Stromal cell of bone marrow (primary cell): Measurements from ENCODE around the gene LYSET.
"Not testable (repeated sequence)": the region's sequence is repeated elsewhere in the genome, so short reads cannot be mapped to it uniquely, and the experiment has no call there.

ENCODE experiments used
- DNase-seq: peaks from one replicate; pipeline ENCODE4 v3.0.0-alpha.2; 2012; ENCODE audit warnings: low read depth

LYSET gene, protein sequence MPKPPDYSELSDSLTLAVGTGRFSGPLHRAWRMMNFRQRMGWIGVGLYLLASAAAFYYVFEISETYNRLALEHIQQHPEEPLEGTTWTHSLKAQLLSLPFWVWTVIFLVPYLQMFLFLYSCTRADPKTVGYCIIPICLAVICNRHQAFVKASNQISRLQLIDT

GRCh38 chr14:93184391-93185348, at the start of gene LYSET, which contains the start of gene MOAP1:
LYSET (plus strand) TSS chr14:93185317; CDS start chr14:93185406, 89 bp downstream.
MOAP1 (minus strand) TSS chr14:93184897; CDS start chr14:93184242, 655 bp downstream.
- peak; percentile 64 for DNase-seq

- no peak for DNase-seq
Measured at GRCh38 chr14:93135399-93135798, 49.7 kb upstream of the LYSET start.

- DNase-seq = no peak
Measured at GRCh38 chr14:93136009-93136408, 49.1 kb upstream of the LYSET start.

DNA sequence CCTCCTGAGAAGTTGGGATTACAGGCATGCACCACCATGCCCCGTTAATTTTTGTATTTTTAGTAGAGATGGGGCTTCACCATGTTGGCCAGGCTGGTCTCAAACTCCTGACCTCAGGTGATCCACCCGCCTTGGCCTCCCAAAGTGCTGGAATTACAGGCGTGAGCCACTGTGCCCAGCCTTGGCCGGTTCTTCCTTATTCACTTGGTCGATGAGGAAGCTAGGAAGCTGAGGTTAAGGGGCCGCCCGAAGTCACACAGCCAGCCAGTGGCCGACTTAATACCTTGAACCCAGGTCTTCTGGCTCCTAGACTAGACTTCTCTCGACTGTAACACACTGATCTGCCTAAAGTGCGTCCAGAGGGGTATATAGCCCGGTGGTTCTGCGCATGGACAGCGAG, 48.6 kb upstream of the LYSET start:
- not testable (repeated sequence) for DNase-seq

- no peak for DNase-seq
Measured at GRCh38 chr14:93137864-93138263, 47.3 kb upstream of the LYSET start.

DNA sequence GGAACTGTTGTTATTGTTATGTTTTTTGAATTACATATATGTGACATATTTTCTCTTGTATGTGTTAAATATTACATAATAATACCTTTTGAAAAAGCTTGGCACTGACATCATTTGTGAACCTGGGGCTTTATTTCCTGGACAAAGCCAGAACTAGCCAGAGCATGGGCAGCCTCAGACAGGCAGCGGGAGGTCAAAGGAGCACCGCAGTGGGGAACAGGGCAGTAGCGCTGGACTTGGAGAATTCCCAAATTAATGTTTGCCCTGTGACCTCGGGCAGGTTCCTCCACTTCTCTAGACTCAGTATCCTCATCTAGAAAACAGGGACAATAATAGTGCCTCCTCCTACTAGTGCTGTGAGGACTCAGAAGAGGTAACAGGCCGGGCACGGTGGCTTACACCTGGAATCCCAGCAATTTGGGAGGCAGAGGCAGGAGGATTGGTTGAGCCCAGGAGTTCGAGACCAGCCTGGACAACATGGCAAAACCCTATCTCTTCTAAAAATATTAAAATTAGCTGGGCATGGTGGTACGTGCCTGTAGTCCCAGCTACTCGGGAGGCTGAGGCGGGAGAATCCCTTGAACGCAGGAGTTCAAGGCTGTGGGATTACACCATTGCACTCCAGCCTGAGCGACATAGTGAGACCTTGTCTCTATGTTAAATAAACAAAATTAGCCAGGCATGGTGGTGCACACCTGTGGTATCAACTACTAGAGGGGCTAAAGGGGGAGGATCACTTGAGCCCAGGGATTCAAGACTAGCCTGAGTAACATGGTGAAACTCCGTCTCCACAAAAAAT, 42.1 kb upstream of the LYSET start:
- DNase-seq = no peak

- DNase-seq = no peak
Measured at GRCh38 chr14:93146119-93146518, 39.0 kb upstream of the LYSET start.

DNA sequence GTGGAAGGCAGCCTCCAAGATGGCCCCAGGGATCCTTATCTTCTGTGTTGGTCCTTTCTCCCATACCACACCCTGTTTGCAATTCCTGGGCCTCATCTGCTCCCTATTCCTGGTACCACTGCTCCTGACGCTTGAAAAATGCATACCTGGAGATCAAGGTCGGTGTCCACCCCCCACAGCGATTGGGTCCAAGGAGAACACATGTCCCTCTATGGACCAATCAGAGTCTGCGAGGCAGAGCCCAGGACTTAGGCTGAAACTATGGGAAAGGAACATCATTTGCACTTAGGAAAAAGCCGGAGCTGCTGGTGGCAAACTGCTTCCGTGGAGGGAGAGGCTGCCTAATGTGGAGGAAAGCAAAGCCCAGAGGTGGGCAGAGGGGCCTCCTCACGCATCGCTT, 36.1 kb upstream of the LYSET start:
- no peak for DNase-seq

DNA sequence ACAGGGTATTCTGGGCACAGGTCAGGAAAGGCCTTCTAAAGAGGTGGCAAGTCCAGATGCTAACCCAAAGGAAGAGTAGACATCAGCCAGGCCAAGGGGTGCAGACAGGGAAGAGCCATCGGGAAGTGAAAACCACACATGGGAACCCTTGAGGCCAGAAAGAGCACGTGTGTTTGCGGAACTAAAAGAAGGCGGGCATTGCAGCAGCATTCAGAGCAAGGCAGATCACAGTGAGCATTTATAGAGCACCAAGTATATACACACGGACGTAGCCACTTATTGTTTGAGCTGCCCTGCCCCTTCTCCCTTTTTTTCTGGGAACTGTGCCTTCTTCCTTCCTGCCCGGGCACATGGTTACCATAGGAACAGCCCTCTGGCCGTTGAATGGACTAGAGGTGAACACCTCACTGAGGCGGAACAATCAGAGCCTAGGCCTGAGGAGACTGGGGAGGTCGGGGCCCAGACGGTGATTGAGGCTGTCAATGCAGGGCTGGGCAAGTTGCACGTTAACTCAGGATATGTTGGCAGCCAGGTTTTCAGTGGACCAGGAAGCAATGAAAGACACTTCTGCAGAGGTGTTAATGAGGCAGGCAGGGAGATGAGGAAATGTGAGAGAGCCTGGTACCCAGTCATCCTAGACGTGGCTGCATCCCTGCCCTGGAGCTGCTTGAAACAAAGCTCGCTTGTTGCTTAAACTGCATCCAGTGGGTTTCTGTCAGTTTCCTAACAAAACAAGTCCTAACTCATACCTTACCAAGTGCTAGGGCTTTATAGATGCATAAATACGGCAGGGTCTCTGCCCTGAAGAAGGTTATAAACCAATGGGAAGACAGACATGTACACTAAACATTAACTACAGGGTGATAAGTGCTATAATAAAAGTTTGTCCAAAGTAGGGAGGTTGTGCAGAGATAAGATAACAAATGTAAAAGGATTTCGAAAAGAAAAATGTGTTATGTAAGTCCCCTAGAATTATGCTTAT, 34.6 kb upstream of the LYSET start:
- no peak for DNase-seq

DNA sequence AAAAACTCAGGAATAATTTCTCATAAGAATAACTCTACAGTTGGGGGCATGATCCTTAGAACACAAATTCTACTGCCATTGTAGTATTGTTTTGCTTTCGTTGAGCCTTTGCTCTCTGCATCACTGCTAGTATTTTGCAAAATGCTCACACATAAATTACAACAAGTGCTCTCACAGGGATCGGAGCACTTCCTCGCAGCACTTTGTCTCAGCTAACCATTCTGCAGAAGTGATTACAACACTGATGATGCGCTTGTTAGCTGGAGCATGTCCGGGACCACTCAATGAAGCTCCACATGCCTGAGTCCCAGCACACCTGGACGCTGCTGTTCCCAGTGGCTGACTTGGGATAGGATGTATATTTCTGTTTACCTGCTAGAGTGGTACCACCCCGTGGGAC, 32.0 kb upstream of the LYSET start:
- no peak for DNase-seq

GRCh38 chr14:93155667-93156066, 29.4 kb upstream of the LYSET start:
- no peak for DNase-seq

DNA sequence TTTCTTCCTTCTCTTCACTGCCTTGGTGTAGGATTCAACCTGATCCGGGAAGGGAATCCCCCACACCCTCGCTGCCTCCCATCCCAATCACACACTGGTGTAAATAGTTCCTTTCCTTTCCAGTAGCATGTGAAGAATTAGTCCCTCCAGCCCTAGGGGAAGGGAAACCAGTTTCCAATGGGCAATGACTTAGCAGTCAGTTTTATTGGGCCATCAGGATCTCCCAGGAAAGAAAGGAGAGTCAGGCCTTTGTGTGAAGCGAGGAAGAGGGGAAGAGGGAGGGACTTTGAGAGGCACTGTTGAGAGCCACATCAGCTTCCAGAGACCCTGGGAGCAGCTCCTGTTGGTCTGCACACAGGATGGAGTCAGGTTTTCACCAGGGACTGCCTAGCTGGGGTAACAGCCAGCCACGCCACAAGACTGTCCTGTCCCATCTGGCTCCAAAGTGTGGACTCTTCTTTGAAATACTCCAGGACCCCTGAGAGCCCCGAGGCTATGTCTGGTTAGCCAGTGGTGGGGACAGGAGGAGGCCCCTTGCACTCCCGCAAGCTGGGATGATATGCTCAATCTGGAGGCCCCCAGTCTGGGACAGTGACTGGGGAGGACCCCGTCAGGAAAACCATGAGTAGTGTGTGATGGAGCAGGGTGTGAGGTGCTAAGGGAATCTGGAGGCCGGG, 28.3 kb upstream of the LYSET start:
- no peak for DNase-seq

DNA sequence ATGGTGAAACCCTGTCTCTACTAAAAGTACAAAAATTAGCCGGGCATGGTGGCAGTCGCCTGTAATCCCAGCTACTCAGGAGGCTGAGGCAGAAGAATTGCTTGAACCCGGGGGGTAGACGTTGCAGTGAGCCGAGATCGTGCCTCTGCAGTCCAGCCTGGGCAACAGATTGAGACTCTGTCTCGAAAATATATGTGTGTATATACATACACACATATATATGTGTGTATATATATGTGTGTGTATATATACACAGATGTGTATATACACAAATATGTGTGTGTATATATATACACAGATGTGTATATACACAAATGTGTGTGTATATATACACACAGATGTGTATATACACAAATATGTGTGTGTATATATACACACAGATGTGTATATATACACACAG, 26.8 kb upstream of the LYSET start:
- DNase-seq = not testable (repeated sequence)

GRCh38 chr14:93159625-93160352, 25.3 kb upstream of the LYSET start:
- not testable (repeated sequence) for DNase-seq

DNA sequence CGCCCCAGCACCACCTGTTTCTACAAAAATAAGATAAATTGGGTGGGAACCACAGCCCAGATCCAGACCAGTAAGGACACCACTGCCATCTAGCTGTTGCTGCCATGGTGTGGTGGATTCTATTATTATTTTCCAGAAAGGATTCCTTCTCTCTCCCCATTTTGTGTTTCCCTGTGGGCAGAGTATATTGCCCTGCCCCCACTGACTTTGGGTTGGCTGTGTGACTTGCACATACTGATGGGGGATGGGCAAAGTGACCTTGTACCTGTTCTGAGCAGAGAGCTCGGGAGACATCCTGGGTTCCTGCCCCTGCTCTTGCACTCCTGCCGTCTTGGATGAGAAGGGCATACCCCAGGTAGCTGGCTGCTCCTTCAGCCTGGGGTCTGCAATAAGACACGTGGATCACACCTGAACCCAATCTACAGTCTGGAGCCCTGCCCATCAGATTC, 24.7 kb upstream of the LYSET start:
- DNase-seq = peak; percentile 6

GRCh38 chr14:93161411-93161940, 23.6 kb upstream of the LYSET start:
- no peak for DNase-seq

GRCh38 chr14:93163564-93163963, 21.6 kb upstream of the LYSET start:
- no peak for DNase-seq

DNA sequence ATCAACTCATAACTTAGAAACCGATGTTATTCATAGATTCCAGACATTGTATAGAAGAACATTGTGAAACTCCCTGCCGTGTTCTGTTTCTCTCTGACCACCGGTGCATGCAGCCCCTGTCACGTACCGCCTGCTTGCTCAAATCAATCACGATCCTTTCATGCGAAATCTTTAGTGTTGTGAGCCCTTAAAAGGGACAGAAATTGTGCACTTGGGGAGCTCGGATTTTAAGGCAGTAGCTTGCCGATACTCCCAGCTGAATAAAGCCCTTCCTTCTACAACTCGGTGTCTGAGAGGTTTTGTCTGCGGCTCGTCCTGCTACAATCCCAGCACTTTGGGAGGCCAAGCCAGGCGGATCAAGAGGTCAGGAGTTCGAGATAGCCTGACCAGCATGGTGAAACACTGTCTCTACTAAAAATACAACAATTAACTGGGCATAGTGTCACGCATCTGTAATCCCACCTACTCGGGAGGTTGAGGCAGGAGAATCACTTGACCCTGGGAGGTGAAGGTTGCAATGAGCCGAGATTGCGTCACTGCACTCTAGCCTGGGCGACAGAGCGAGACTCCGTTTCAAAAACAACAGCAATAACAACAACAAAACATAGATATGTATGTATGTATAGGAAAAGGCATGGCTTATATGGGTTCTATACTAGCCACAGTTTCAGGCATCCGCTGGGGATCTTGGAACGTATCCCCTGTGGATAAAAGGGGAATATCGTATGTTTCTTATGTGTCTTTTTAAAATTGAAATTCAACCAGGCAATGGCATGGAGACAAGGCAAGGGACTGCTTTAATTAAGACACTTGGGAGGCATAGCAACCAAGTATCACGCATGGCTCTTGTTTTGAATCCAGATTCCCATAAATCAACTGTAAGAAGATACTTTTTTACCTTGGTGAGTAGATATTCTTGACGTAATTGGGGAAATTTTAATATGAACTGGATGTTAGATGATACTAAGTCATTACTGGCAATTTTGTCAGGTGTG, 19.5 kb upstream of the LYSET start:
- not testable (repeated sequence) for DNase-seq
